NCI-H1417 (cell line): ENCODE data around the gene STK32C.
A peak's percentile ranks its signal among the peaks of the same experiment; 100 is the strongest.

Source experiments
- DNase-seq, 3 experiments: peaks; one replicate each; lab custom pipeline; 2025; lab: John Stamatoyannopoulos, UW

STK32C gene

DNA sequence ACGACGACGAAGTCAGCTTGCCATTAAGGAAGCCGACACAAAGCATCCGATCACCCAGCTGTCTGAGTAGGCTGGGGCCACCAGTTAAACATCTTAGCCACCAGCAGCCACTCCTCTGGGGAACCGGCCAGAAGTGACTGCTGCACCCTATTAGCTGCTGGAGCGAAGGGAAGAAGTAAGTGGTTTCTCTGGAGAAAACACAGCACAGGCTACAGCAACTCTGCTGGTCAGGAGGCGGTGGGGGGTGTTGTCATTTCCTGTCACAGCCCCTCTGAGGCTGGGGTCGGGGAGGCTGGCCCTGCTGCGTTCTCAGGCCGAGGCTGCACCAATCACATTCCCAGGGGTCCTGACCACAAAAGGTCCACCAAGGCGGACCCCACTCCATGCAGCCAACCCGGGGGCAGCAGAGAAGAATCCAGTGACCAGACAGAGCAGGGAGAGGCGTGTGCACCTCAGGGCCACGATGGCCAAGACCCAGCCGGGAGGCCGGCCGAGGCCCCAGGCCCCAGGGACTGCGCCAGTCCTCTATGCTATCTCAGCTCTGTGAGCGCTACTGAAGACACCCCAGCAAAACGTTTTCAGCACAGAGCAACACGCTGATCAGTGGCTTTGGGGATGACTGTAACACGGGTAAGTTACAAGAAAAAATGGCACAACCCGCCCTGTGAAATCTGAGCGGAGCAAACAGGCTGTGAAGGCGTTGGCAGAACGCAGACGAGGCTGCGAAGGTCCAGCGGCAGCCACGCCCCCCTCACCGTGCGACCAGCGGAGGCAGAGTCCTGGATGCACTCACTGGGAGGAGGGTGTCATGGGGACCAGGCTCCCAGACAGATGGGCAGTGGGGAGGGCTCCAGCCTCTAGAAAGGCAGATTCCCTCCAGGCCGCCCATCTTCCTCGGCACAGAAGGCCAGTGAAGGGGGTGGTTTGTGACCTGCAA, 24.8 kb downstream of the STK32C start:
- DNase-seq: peak; percentile 5 to 54 (median 22)

DNA sequence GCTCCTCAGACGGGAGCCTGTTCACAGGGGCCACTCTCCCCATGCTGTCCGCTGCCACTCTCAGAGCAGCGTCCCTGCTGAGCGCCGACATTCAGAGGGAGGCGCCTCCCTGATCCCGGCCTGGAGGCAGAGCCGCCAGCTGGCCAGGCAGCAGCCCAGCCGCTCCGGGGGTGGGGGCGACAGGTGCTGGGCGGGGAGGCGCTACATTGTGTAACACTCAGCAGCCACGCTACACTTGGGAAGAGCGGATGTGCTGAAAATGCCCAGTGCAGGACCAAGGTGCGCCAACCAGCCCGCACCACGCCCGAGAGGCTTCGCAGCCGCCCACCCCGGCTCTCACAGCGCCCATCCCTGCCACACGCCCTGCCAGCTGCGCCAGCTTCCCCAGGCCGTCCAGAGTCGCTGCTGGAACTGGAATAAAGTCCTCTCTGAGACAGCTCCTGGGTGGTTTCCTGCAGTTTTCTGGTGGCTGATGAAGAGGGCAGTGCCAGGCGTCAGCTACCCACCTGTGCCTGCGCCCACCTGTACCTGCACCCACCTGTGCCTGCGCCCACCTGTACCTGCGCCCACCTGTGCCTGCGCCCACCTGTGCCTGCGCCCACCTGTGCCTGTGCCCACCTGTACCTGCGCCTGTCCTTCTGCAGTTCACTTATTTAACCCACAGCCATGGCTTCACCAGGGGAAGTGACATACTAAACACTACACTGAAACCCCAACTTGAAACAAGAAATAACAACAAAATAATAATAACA, 25.7 kb downstream of the STK32C start:
- peak; percentile 36 to 77 (median 56) for DNase-seq

DNA sequence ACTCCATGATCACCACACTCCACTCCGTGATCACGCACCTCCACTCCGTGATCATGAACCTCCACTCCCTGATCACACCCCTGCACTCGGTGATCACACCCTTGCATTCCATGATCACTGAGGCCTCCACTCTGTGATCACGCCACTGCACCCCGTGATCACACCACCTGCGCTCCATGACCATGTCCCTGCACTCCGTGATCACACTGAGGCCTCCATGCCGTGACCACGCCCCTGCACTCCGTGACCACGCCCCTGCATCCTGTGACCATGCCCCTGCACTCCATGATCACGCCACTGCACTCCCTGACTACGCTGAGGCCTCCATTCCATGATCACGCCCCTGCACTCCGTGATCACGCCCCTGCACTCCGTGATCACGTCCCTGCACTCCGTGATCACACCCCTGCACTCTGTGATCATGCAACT, 27.1 kb downstream of the STK32C start:
- DNase-seq: no peak

- DNase-seq: no peak
Measured at GRCh38 chr10:132279873-132280645, 27.7 kb downstream of the STK32C start.

DNA sequence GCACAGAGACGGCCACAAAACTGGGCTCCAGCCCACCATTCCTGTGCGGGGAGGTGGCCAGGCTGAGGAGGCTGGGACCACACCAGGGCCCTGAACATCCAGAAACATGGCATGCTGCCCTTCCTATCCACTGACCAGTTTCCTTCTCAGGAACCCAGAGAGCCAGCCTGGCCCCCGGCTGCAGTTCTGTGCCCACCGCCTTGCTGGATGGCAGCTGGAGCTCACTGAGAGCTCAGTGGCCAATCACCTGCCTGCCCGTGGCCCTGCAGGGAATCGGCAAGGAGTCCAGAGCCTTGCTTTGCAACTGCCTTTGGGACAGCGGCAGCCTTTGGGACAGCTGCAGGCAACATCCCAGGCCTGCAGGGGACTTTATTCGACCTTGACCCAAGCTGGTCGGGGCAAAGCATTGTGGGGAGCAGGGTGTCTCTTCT, 30.4 kb downstream of the STK32C start:
- no peak for DNase-seq

- no peak for DNase-seq
Measured at GRCh38 chr10:132276706-132277105, 31.0 kb downstream of the STK32C start.

DNA sequence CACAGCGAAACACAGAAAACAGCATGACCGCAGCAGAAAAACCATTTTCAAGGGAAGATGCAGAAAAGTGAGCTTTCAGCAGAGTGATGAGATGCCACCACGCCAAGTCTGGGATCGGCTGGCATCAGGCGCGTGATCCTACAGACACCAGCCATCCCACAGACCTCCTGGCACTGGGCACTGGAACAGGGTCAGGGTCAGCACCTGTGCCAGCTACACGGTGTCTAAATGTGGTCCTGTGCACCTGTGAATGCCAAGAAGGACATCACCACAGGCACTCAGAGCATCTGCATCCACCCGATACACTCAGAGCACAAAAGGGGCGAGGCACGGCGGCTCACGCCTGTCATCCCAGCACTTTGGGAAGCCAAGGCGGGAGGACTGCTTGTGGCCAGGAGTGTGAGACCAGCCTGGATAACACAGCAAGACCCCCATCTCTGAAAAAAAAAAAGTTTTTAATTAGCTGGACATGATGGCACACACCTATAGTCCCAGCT, 31.5 kb downstream of the STK32C start:
- DNase-seq: no peak

DNA sequence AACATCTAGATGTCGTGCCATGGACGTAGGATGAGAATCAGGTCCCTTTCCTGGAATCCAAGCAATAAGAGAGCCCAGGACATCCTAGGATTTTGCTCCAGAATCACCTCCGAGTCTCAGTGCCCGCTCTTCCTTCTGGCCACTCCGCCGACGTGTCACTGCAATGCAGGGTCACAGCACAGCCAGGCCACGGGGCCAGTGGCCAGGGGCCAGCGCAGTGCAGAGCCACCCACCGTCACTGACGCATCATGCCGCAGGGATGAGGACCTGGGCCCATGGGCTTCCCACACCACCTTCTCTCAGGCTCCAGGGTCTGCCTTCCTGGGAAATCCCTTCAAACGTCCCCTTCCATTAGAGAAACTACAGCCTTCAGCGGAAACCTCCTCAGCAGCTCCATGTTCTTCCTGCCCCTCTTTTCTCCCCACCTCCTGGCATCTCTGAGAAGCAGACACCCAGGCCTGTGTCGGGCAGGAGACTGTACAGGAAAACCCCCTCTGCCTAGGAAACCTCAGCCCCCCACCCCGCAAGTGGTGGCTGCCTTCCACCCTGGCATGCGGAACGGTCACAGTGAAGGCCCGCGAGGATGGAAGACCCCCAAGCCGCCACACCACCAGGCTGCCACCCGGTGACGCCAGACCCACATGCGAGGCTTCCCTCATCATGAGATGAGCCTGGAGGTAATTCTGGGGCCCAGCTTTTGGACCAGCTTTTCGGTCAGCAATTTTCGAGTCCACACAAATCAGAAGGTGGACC, 32.1 kb downstream of the STK32C start:
- no peak for DNase-seq

DNA sequence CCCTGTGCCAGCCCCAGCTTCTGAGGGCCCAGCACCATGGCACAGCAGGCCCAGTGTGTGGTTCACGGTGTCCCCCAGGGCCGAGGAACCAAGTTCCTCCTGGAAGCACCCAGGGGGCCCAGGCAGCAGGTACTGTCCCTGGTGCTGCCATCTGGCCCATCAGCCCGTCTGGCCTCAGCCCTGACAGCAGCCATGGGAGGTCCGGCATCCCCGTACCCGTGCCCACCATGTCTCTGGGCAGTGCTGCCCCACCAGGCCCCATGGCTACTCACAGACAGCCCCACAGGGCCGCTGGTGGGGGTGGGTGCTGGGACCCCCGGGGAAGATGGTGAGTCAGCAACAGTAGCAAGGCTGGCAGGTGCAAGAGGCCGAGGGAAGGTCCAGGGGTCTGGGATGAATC, 32.8 kb downstream of the STK32C start:
- DNase-seq: no peak

- no peak for DNase-seq
Measured at GRCh38 chr10:132274581-132274980, 33.2 kb downstream of the STK32C start.

- DNase-seq: no peak
Measured at GRCh38 chr10:132273966-132274365, 33.8 kb downstream of the STK32C start.

DNA sequence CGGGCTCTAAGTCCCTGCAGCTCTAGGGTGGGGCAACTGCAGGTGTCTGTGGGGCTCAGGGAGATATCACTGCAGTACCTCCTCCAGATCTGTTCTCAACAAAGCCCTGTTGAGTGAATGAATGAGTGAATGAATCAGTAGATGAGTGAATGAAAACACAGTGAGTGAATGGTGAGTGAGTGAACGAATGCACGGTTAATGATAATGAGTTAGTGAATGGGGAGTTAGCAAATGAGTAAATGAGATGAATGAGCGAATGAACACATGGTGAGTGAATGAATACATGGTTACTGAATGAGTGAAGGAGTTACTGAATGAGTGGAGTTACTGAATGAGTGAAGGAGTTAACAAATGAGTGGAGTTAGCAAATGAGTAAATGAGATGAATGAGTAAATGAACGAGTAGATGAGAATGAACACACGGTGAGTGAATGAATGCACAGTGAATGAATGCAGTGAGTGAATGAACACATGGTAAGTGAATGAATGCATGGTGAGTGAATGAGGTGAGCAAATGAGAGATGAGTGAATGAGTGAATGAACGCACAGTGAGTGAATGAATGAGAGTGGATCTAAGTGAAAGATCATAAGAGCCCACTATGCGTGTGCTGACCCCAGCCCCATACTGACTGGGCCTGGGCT, 34.3 kb downstream of the STK32C start:
- DNase-seq: no peak

DNA sequence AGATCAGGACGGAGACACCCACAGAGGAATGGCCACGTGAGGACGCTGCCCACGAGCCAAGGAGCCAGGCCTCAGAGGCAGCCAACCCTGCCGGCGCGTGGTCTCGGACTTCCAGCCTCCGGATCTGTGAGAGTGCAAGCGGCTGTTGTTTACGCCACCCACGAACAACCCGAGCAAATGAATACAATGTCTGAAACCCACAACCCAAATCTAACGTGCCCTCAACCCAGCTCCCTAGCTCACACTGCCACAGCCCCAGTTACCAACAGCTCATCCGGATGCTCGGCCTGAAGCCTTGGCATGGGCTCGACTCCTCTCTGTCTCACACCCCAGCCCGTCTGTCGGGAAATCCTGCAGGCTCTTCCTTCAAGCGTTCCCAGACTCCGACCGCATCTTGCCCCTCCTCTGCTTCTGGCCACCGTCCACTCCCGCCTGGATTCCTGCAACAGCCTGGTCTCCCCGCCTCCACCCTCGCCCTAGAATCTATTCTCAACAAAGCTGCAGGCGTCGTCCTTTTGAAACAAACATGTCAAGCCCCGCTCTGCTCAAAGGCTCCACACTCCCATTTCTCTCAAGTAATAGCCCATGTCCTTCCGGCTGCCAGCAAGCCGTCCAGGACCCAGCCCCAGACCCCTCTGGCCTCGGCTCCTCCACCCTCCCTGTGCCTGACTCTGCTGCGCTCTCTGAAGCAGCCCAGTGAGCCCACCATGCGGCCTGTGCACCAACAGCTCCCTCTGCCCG, 35.3 kb downstream of the STK32C start:
- no peak for DNase-seq

DNA sequence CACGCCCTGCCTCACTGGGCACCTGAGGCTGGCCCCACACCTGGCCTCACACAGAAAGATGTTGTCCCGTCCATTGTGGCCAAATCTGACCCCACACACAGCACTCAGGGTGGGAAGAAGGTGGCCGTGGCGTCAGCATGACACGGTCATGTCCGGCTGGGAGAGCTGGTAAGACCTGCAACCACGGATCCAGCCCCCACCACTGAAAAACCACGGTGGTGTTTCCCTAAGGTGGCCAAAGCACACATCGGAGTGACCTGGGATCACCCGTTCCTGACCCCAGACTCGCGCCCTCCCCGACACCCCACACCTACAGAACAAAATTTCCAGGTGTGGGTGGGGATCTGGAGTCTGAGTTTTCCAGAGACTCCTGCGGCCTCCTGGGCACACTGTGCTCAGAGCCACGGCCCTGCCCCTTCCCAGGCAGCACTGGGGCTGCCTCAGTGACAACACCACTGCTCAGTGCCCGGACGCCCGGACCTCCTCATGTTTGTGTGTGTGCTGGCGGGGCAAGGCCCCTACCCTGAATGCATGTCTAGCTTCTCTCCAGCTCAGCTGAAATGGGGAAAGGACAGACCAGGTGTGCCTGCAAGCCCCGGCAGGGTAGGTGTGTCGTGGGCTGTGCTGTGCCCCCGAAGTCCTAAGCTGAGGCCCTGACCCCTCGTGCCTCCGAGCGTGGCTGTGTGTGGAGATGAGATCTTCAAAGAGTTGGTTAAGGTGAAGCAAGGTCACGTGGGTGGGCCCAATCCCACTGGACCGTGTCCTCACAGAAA, 36.1 kb downstream of the STK32C start:
- DNase-seq: no peak

DNA sequence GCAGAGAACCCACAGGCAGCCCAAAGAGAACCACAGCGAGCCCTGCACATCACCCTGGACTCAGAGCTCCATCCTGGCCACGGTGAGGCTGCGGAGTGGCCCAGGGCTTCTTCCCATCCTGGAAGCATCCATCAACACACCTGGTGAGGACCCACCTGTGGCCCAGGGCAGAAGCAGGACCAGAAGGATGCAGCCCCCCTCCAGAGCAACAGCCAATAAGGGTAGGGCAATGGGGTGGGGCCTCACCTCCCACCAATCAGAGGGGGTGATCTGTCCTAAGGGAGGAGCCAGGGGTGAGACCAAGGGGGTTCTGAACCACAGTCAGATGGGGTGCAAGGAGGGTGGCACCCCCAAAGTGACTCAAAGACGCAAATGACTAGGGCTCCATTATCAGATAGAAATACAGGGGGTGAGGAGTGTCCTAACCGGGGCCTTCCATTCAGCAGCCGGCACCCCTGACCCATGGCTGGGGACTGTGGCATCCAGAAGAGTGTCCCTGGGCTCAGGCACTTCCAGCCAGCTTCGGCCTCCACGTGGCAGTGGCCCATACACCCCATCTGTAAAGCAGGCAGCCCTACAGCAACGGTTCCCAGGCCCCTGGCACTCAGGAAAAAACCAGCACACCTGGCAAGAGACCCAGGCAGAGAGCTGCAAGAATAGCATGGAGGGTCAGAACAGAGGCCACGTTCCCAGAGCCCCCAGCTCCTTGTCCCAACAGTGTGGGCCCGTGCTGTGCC, 36.9 kb downstream of the STK32C start:
- no peak for DNase-seq

- DNase-seq: no peak
Measured at GRCh38 chr10:132270256-132270655, 37.5 kb downstream of the STK32C start.

GRCh38 chr10:132269266-132270230, 38.2 kb downstream of the STK32C start:
- DNase-seq: no peak
